GM12878 (cell line): ENCODE data around the gene LMX1A. TPM values are rescaled to one million over a fixed set of nuclear protein-coding genes. Genes with fewer than 3 reads are reported as not detected.

Source experiments
- CBFB ChIP-seq: IDR thresholded peaks from 2 replicates; pipeline ENCODE4 v1.6.1; 2016; ENCODE audit warnings: antibody characterized with exemption, low read depth
- E2F8 ChIP-seq: fragments of 450-650 bp; IDR thresholded peaks from 2 replicates; pipeline ENCODE4 v1.6.1; 2018; ENCODE audit warnings: mild to moderate bottlenecking, low read depth, moderate library complexity; ENCODE audit not compliant: partially characterized antibody
- HDAC6 ChIP-seq: fragments of 200-600 bp; sonication (generic); IDR thresholded peaks from one replicate; pipeline ENCODE4 v1.8.0; 2017; ENCODE audit warnings: antibody characterized with exemption; ENCODE audit not compliant: unreplicated experiment
- IRF4 ChIP-seq: IDR thresholded peaks from 2 replicates; pipeline ENCODE4 v1.6.1; 2011; ENCODE audit warnings: low read depth, low read length
- IRF5 ChIP-seq: fragments of 450-650 bp; IDR thresholded peaks from 2 replicates; pipeline ENCODE4 v1.6.1; 2017; ENCODE audit warnings: borderline replicate concordance
- JUNB ChIP-seq: IDR thresholded peaks from 2 replicates; pipeline ENCODE4 v1.6.1; 2016; ENCODE audit warnings: antibody characterized with exemption, mild to moderate bottlenecking
- MXI1 ChIP-seq: fragments of 150-350 bp; IDR thresholded peaks from 2 replicates; pipeline ENCODE4 v1.6.1; 2011; ENCODE audit warnings: low read depth, mild to moderate bottlenecking, inconsistent platforms, low read length, improper control_type of control experiment
- NFXL1 ChIP-seq: fragments of 450-650 bp; IDR thresholded peaks from 2 replicates; pipeline ENCODE4 v1.6.1; 2017; ENCODE audit warnings: antibody characterized with exemption, mild to moderate bottlenecking, borderline replicate concordance
- POLR2AphosphoS2 ChIP-seq: IDR thresholded peaks from 2 replicates; pipeline ENCODE4 v1.6.1; 2011; ENCODE audit warnings: low read depth, mild to moderate bottlenecking, low read length, improper control_type of control experiment, moderate library complexity
- RFX5 ChIP-seq: IDR thresholded peaks from 2 replicates; pipeline ENCODE4 v1.6.1; 2011; ENCODE audit warnings: low read depth, low read length, improper control_type of control experiment
- SMAD1 ChIP-seq: fragments of 450-650 bp; IDR thresholded peaks from 2 replicates; pipeline ENCODE4 v1.6.1; 2018; ENCODE audit warnings: mild to moderate bottlenecking, low read depth; ENCODE audit not compliant: partially characterized antibody
- SREBF1 ChIP-seq: IDR thresholded peaks from 2 replicates; pipeline ENCODE4 v1.6.1; 2012; ENCODE audit warnings: mild to moderate bottlenecking, low read length
- TCF7 ChIP-seq: IDR thresholded peaks from 2 replicates; pipeline ENCODE4 v1.6.1; 2014; ENCODE audit warnings: antibody characterized with exemption, borderline replicate concordance
- USF1 ChIP-seq: IDR thresholded peaks from 2 replicates; pipeline ENCODE4 v1.6.1; 2011; ENCODE audit warnings: borderline replicate concordance, low read depth, mild to moderate bottlenecking, moderate library complexity, mixed read lengths, low read length; ENCODE audit not compliant: insufficient read depth; ENCODE audit errors: extremely low read length
- WRNIP1 ChIP-seq: IDR thresholded peaks from 2 replicates; pipeline ENCODE4 v1.6.1; 2011; ENCODE audit warnings: low read depth, low read length, improper control_type of control experiment, borderline replicate concordance
- polyA plus RNA-seq, 11 experiments: library from polyadenylated mRNA; depleted of rRNA in 4 of 11; unstranded in 6 of 11; stranded (reverse) in 5 of 11; fragments of >200 nt; fragmentation: Nextera tagmentation in 4 of 11; fragmentation: Illumina TruSeq in 1 of 11; extraction: Ambion mirVana in 4 of 11; extraction: Trizol in 1 of 11; gene quantifications; 1 replicate in 1 of 11; 2 replicates in 10 of 11; pipeline versions ENCODE4 v1.2.1 to v1.2.3, GENCODE V29; 2011 to 2016; ENCODE audit warnings: inconsistent platforms in 2 of 11, missing spikeins in 2 of 11, low read depth in 1 of 11
- total RNA-seq, 4 experiments: library from RNA; depleted of rRNA in 3 of 4; stranded (reverse); fragments of >200 nt in 3 of 4; fragmentation: Illumina TruSeq in 1 of 4; extraction: Trizol in 1 of 4; gene quantifications; 2 replicates each; pipeline versions ENCODE4 v1.2.1 to v1.2.3, GENCODE V29; 2013 to 2021
- TF ChIP-seq, protein P1 (sequence below): fragments of 450-650 bp; formaldehyde crosslinking; IDR thresholded peaks from 2 replicates; pipeline ENCODE4 v1.4.0; 2020; ENCODE audit warnings: mild to moderate bottlenecking, moderate library complexity
- TF ChIP-seq, protein P2 (sequence below): fragments of 450-650 bp; IDR thresholded peaks from 2 replicates; pipeline ENCODE4 v1.6.1; 2017; ENCODE audit warnings: antibody characterized with exemption, mild to moderate bottlenecking, moderate library complexity

The LMX1A gene
- total and polyA plus RNA-seq, 10 of the 15 experiments (the other 5 are each of a cell fraction or from before 2014, with no cell fraction given), result not detected

DNA sequence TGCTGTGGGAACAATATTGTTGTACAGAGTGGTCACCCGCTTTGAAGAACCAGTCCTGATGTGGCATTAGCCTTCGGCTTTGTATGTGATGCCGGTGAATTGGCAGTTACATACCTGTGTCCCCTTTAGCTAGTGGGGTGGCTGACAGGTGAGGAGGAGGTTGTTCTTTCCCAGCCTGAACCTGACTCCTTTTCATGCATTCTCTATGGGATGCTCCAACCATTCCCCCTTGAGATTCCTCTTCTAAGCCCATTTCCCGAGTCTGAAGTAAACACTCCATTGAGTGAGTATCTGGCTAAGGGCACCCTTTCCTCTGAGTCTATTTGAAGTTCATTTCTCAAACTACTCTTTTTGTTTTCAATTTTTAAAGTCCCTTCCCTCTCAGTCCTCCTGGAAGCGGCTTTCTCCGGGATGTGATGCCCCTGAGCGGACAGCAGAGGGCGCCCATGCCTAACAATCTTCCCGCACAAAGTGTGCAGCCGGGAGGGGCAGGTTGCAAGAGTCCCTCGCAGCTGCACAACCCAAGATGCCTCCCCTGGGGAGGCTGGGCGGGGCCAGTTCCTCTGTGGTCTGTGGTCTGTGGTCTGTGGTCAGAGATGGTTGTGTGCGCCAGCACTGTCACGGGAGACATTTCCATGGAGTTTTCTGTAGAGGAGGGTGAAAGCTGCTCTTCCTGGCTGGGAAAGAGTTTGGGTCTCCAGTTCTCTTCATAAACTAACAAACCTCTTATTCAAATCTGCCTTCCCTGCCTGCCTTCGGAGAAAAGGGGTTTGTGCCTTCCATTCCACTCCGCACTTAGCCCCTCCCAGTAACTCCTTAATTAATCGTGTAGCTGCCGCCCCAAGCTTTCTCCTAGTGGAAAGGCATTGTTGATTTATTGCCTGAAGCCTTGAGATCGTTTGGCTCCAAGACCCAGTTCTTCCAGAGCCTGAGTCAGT lies 36.4 kb upstream of the LMX1A start (continued):
- TF ChIP-seq, protein P1, sequence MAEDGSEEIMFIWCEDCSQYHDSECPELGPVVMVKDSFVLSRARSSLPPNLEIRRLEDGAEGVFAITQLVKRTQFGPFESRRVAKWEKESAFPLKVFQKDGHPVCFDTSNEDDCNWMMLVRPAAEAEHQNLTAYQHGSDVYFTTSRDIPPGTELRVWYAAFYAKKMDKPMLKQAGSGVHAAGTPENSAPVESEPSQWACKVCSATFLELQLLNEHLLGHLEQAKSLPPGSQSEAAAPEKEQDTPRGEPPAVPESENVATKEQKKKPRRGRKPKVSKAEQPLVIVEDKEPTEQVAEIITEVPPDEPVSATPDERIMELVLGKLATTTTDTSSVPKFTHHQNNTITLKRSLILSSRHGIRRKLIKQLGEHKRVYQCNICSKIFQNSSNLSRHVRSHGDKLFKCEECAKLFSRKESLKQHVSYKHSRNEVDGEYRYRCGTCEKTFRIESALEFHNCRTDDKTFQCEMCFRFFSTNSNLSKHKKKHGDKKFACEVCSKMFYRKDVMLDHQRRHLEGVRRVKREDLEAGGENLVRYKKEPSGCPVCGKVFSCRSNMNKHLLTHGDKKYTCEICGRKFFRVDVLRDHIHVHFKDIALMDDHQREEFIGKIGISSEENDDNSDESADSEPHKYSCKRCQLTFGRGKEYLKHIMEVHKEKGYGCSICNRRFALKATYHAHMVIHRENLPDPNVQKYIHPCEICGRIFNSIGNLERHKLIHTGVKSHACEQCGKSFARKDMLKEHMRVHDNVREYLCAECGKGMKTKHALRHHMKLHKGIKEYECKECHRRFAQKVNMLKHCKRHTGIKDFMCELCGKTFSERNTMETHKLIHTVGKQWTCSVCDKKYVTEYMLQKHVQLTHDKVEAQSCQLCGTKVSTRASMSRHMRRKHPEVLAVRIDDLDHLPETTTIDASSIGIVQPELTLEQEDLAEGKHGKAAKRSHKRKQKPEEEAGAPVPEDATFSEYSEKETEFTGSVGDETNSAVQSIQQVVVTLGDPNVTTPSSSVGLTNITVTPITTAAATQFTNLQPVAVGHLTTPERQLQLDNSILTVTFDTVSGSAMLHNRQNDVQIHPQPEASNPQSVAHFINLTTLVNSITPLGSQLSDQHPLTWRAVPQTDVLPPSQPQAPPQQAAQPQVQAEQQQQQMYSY (CRISPR knock-in tag), result no peak
- TF ChIP-seq IRF4, result no peak
- TF ChIP-seq WRNIP1, result no peak
- TF ChIP-seq SMAD1, result no peak
- TF ChIP-seq MXI1, result 0 out of 2 replicates have a peak, but pooled peaks have one; percentile 12
- no peak for TF ChIP-seq E2F8
- no peak for TF ChIP-seq USF1
- no peak for TF ChIP-seq JUNB
- no peak for TF ChIP-seq SREBF1
- no peak for TF ChIP-seq HDAC6
- peak; percentile 99 for TF ChIP-seq CBFB
- no peak for TF ChIP-seq NFXL1
- TF ChIP-seq, protein P2, sequence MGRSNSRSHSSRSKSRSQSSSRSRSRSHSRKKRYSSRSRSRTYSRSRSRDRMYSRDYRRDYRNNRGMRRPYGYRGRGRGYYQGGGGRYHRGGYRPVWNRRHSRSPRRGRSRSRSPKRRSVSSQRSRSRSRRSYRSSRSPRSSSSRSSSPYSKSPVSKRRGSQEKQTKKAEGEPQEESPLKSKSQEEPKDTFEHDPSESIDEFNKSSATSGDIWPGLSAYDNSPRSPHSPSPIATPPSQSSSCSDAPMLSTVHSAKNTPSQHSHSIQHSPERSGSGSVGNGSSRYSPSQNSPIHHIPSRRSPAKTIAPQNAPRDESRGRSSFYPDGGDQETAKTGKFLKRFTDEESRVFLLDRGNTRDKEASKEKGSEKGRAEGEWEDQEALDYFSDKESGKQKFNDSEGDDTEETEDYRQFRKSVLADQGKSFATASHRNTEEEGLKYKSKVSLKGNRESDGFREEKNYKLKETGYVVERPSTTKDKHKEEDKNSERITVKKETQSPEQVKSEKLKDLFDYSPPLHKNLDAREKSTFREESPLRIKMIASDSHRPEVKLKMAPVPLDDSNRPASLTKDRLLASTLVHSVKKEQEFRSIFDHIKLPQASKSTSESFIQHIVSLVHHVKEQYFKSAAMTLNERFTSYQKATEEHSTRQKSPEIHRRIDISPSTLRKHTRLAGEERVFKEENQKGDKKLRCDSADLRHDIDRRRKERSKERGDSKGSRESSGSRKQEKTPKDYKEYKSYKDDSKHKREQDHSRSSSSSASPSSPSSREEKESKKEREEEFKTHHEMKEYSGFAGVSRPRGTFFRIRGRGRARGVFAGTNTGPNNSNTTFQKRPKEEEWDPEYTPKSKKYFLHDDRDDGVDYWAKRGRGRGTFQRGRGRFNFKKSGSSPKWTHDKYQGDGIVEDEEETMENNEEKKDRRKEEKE, result no peak
- no peak for TF ChIP-seq RFX5
- no peak for TF ChIP-seq TCF7
- no peak for TF ChIP-seq IRF5
- no peak for TF ChIP-seq POLR2AphosphoS2
